Measurements from ENCODE around the gene NUP210L.

GRCh38 chr1:153951183-153951582 lies 203.7 kb downstream of the NUP210L start:
- no peak for TF ChIP-seq GATA2 (IDR thresholded peaks at IDR 0.05; ENCODE audit: low read depth, low read length)
- no peak for TF ChIP-seq GATA3 (IDR thresholded peaks at IDR 0.05; ENCODE audit: low read depth, low read length)
